Measurements from ENCODE around the gene PF4V1. TPM values are rescaled to one million over a fixed set of nuclear protein-coding genes. Genes with fewer than 3 reads are reported as not detected.
A peak's percentile ranks its signal among the peaks of the same experiment; 100 is the strongest.

PF4V1 gene
- polyA plus RNA-seq, 1 donor (not counting 4 experiments of a cell fraction or from before 2014, with no cell fraction given): not detected

GRCh38 chr4:73851293-73851692 is 1.8 kb upstream of the PF4V1 start:
- dilution Hi-C loops (cut with MboI; ENCODE audit: extremely low pct_ligation_motif_present, low sequenced_read_pairs): no loop called here

GRCh38 chr4:73852771-73853170 is 325 bp upstream of the PF4V1 start:
- H3K4me3 ChIP-seq (ENCODE audit: control insufficient read depth in 2 of 3, extremely low read depth in 1 of 3, insufficient read depth in 2 of 3, low read depth in 1 of 3, low read length in 3 of 3): peak overlapping the region in 1 of 3 experiments; percentile 44
- H3K79me2 ChIP-seq (ENCODE audit: control insufficient read depth, insufficient read depth, low read length): no peaks in the 10 kb centered on the region
- no peaks in the 10 kb centered on the region for H3K36me3 ChIP-seq (ENCODE audit: control insufficient read depth in 2 of 2, extremely low read depth in 1 of 2, insufficient read depth in 2 of 2, low read length in 2 of 2)
- dilution Hi-C loops (cut with MboI; ENCODE audit: extremely low pct_ligation_motif_present, low sequenced_read_pairs): no loop called here
- no peak overlapping the region for H3K9ac ChIP-seq (ENCODE audit: control insufficient read depth, extremely low read depth, insufficient read depth, low read length)
- no peak overlapping the region for H2AFZ ChIP-seq (ENCODE audit: control insufficient read depth, low read length)
- peak overlapping the region; percentile 74 for H3K4me2 ChIP-seq (ENCODE audit: control insufficient read depth, extremely low read depth, insufficient read depth, low read depth, low read length)
- TF ChIP-seq EZH2 (IDR thresholded peaks at IDR 0.05; ENCODE audit: low read length) (no peak), CTCF (optimal IDR thresholded peaks at IDR 0.05 in 1 of 3, IDR thresholded peaks at IDR 0.05 in 1 of 3, conservative IDR thresholded peaks at IDR 0.05 in 1 of 3; ENCODE audit: extremely low read depth in 1 of 3, insufficient read depth in 2 of 3, low read length in 3 of 3) (no peak)
- no peaks in the 10 kb centered on the region for H3K9me3 ChIP-seq (ENCODE audit: control insufficient read depth, low read depth, low read length)
- no peaks in the 10 kb centered on the region for H4K20me1 ChIP-seq (ENCODE audit: control insufficient read depth, extremely low read depth, insufficient read depth, low read length)
- H3K27ac ChIP-seq (ENCODE audit: control insufficient read depth, insufficient read depth, low read length): no peak overlapping the region
- no peak for DNase-seq (ENCODE audit: low read depth, low spot score)
- peaks cover 8% of the 10 kb centered on the region for H3K27me3 ChIP-seq (ENCODE audit: control insufficient read depth, extremely low read depth, insufficient read depth, low read length)
- H3K4me1 ChIP-seq (ENCODE audit: control insufficient read depth, extremely low read depth, insufficient read depth, low read length): peaks cover 9% of the 10 kb centered on the region
- H3K9me1 ChIP-seq (ENCODE audit: control insufficient read depth, extremely low read depth, insufficient read depth, low read length): no peaks in the 10 kb centered on the region
- FAIRE-seq: no peak

More at GRCh38 chr4:73851293-73851692, 1.8 kb upstream of the PF4V1 start:
- Histone ChIP-seq H2AFZ (ENCODE audit: control insufficient read depth, low read length) (no peak overlapping the region), H4K20me1 (ENCODE audit: control insufficient read depth, extremely low read depth, insufficient read depth, low read length) (no peaks in the 10 kb centered on the region), H3K4me1 (ENCODE audit: control insufficient read depth, extremely low read depth, insufficient read depth, low read length) (peaks cover 9% of the 10 kb centered on the region), H3K36me3 (ENCODE audit: control insufficient read depth in 2 of 2, extremely low read depth in 1 of 2, insufficient read depth in 2 of 2, low read length in 2 of 2) (no peaks in the 10 kb centered on the region), H3K4me2 (ENCODE audit: control insufficient read depth, extremely low read depth, insufficient read depth, low read depth, low read length) (no peak overlapping the region), H3K79me2 (ENCODE audit: control insufficient read depth, insufficient read depth, low read length) (no peaks in the 10 kb centered on the region), H3K27ac (ENCODE audit: control insufficient read depth, insufficient read depth, low read length) (no peak overlapping the region), H3K4me3 (ENCODE audit: control insufficient read depth in 2 of 3, extremely low read depth in 1 of 3, insufficient read depth in 2 of 3, low read depth in 1 of 3, low read length in 3 of 3) (no peak overlapping the region), H3K9me3 (ENCODE audit: control insufficient read depth, low read depth, low read length) (no peaks in the 10 kb centered on the region), H3K9me1 (ENCODE audit: control insufficient read depth, extremely low read depth, insufficient read depth, low read length) (no peaks in the 10 kb centered on the region), H3K27me3 (ENCODE audit: control insufficient read depth, extremely low read depth, insufficient read depth, low read length) (peaks cover 8% of the 10 kb centered on the region), H3K9ac (ENCODE audit: control insufficient read depth, extremely low read depth, insufficient read depth, low read length) (no peak overlapping the region)
- no peak for DNase-seq (ENCODE audit: low read depth, low spot score)
- peak; percentile 52 for FAIRE-seq
- no peak for TF ChIP-seq EZH2 (IDR thresholded peaks at IDR 0.05; ENCODE audit: low read length)
- TF ChIP-seq CTCF (optimal IDR thresholded peaks at IDR 0.05 in 1 of 3, IDR thresholded peaks at IDR 0.05 in 1 of 3, conservative IDR thresholded peaks at IDR 0.05 in 1 of 3; ENCODE audit: extremely low read depth in 1 of 3, insufficient read depth in 2 of 3, low read length in 3 of 3): no peak
